GM21723 (cell line): ENCODE measurements around the gene FNDC5.

Source experiments
- ATAC-seq: cut with Tn5 transposase; IDR thresholded peaks from one replicate; pipeline ENCODE4 v1.9.1; 2021; ENCODE audit warnings: mild to moderate bottlenecking, moderate library complexity; ENCODE audit not compliant: unreplicated experiment

The FNDC5 gene

GRCh38 chr1:32817159-32817814 is 53.4 kb downstream of the FNDC5 start, which contains the start of the genes S100PBP and YARS1:
TSS of gene S100PBP (plus strand) at chr1:32817653. CDS start at chr1:32826100, 8,447 bp downstream.
TSS of gene YARS1 (minus strand) at chr1:32817358. CDS start at chr1:32817244, 114 bp downstream.
- peak; percentile 84 for ATAC-seq

GRCh38 chr1:32816676-32817158 is 54.0 kb downstream of the FNDC5 start:
- peak; percentile 12 for ATAC-seq

- ATAC-seq: no peak
Observed at GRCh38 chr1:32813941-32814739, 56.6 kb downstream of the FNDC5 start.
